ENCODE data around the gene TBCEL.

TBCEL gene

GRCh38 chr11:121067026-121067425 is 43.1 kb downstream of the TBCEL start:
- no peak for DNase-seq

DNA sequence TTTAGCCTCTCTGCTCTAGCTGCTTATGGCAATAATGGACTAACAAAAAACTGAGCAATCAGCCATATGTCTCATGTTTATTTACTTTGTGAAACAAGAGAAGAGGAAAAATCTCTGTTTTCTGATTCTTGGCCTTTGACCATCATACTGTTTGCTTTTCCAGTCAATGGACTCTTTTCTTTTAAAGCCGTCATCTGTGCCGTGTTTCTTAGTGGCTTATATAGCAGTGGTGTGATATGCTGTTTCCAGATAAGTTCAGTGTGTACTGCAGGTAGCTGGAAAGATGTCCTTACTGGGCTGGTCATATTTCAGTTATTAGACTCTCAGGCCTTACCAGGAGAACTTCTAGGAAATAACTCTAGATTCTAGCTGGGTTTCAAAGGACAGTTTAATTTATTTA is 43.6 kb downstream of the TBCEL start:
- no peak for DNase-seq

GRCh38 chr11:121067962-121068647 is 44.2 kb downstream of the TBCEL start:
- no peak for DNase-seq

DNA sequence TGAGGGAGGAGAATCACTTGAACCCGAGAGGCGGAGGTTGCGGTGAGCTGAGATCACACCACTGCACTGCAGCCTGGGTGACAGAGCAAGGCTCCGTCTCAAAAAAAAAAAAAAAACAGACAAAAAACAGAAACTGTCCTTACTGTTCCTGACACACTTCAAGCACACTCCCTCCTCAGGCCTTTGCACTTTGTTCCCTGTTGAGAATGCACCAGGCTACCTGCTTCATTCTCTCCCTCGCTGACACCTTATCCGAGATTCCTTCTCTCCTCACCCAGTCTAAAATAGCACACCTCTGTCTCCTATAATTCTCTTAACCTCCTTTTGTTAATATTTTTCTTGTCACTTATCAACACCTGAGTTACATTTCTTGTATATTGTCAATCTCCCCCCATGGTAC is 44.9 kb downstream of the TBCEL start:
- DNase-seq: no peak

DNA sequence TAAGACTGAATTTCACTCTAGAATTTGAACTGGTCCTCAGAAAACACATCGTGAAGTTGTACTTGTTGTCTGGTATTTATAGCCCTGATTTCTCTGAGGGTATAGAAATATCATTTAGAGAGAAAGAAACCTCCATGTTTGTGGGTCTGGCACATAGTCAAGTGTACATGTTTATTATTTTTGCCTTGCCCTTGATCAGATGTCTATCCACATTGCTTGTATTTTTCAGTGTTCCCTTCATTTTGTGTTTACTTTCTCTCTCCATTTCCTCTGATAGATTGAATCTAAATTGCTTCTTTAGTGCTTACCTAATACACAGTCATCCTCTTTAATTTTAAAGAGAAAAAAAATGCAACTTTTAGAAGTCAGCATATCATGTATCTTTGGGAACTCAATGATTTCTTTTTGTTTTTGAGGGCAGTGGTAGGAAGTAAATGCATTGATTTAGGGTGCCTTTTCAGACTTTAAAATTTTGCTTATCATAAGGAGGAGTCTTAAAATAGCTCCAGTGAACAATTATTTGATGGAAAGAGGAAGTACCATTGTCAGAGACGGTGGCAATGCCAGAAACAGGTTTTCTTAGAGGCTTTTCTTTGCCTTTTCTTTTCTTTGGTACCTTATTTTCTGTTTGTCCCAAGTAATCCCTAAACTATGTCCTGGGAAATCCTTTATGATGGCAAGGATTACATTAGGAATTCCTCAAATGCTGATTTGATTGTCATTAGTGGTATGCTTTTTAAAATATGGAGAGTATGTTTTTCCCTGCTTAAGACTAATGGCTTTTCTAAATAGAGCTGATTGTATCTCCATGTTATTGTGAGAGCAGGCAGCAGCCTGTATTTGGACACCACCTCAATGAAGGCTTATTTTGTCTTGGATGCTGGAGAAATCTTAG is 47.3 kb downstream of the TBCEL start:
- DNase-seq: no peak

DNA sequence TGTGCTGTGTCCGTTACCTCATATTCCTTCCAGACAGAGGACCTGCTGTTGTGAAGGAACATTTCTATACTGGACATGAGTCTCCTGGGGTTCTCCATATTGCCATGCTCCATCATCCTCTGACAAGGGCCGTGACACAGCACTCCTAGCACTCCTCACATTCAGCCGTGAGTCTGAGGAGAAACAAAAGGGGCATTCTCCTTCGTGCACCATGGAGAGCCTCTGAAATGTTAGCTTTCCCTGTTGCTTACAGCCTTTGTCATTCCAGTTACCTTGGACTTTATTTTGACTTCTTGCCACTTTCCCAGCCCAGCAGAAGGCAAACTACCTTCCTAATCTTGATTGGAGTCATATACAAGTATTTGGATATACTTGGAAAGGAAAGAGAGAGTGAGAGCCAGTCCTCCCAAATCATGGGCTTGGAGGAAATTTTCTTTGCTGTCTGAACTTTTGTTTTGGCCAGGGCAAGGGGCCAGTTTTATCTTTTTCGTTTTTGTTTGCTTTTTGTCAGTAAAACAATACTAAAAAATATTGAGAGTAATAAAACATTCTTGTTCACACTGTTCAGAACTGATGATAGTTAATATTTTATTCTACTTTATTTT is 48.0 kb downstream of the TBCEL start:
- DNase-seq: no peak

GRCh38 chr11:121081321-121081720 is 57.4 kb downstream of the TBCEL start:
- no peak for DNase-seq

- DNase-seq: no peak
These were observed 58.3 kb downstream of the TBCEL start for GRCh38 chr11:121082219-121082618.

- DNase-seq: no peak
These were observed 58.8 kb downstream of the TBCEL start for GRCh38 chr11:121082670-121083069.

- no peak for DNase-seq
These were observed 63.0 kb downstream of the TBCEL start for GRCh38 chr11:121086866-121087265.

DNA sequence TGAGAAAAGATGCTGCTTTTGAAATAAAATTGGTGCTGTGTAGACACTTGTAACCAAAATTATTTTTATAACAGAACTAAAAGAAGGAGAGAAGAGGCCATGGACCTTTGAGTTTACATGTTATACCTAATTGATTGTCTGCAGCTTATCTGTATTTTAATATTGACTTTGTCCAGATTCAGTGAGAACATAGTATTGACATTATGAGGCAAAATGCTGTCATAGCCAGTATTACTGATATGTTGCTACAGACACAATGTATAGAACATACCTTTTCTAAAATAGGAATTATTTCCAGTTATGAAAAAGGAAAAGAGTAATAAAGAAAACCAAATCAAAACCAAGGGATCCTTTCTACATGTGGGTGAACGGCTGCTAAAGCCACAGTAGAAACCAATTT is 65.7 kb downstream of the TBCEL start:
- no peak for DNase-seq

DNA sequence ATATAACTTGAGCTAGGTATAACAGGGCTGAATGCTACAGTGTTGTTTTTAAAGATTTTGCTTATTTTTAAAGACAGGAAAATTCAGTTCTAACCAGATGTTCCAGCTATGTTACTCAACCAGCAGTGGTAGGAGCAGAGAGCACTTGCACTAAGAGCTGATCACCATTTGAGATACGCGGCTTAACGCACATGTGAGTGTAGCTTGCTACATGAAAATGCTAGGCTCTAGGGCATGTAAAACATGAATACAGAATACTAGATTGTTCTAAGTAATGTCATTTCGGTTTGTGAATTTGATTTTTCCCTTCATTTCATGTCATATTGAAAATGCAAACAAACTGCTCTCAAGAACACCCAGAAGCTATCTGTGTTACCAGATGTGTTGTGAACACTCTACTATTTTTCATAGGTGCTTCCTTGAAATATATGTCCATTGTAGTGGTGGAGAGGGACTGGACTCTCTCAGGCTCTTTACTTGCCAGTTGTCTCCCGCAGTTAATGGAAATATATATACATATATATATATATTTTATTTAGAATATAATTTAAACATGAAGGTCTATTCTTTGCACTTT is 66.3 kb downstream of the TBCEL start:
- no peak for DNase-seq

- peak; percentile 3 for DNase-seq
These were observed 67.7 kb downstream of the TBCEL start for GRCh38 chr11:121091492-121092152.

GRCh38 chr11:121095561-121095960 is 71.7 kb downstream of the TBCEL start:
- no peak for DNase-seq

DNA sequence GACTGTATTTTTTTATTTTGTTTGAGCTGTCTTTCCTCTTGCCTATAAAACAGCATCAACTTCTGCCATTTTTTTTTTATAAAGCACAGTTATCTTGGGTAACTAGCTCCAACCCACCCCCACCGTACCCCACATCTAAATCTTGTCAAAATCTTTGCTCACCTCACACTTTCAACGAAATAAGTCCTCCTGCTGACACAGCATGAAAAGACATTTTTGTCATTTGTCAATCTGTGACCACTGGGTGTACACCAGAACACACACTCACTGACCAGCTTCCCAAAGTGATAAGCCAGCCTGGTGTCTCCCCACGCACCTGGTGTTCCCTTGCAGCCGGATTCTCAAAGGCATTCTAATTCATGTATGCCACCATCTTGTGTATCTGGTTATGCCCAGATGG is 75.5 kb downstream of the TBCEL start:
- DNase-seq: no peak

DNA sequence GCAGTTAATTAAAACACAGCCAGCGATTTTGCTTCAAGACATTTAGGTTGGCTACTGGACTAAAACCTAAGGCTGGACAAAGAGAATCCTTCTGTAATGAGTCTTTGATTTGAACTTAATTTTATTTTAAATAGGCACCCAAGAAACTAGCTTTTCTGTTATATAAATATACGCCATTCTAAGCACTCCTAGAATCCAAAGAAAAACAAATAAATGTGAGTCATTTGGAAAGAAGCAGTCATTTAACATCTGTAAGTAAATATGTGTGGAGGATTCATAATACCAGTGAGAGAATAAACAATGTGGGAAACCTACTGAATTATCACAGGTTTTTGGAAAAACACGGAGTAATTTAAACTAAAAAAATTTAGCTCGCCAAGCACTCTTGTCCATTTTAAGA is 76.0 kb downstream of the TBCEL start:
- DNase-seq: no peak

GRCh38 chr11:121100943-121101342 is 77.0 kb downstream of the TBCEL start, which contains the start of gene TECTA:
Gene TECTA, plus strand, starts transcription at chr11:121101243. Its CDS starts 1,423 bp downstream, at chr11:121102666.
- DNase-seq: no peak

DNA sequence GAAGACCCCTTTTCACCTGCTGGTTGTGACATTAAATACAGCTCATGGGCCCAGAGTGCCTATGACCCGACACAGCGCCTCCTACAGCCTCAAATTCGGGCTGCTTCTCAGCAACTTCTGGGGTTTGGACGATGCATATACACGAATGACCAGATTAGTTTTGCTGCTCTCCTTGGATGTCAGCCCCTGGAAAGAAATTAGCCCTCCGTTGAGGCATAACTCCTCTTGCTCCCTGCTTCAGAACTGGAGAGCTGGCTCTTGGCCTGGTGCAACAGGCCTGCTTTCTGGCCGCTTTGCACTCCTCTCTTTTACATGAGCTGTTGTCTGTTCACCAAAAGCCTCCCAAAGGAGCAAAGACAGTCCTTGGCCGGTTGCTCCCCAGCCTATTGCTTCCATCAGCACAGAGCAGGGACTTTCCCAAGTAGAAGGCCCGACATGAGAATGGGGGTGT is 80.4 kb downstream of the TBCEL start:
- DNase-seq: no peak

DNA sequence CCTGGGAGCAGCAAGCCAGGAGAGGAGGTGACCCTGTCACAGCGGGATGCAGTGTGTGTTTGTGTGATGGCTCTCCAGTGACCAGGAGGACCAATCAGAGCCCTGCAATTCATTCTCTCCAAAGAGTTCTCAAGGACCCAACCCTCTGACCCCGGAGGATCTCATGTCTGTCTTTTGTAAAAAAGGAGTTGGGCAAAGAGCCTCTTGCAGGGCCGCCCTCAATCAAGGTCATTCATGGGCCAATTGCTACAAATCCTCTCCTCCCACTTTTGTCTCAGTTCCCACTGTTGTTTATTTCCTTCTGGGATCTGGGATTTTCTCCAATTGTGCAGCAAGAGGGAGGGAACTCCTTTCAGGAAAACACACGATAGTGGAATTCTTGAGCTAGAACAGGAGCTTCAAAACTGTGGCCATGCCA is 81.2 kb downstream of the TBCEL start:
- DNase-seq: no peak

- no peak for DNase-seq
These were observed 81.7 kb downstream of the TBCEL start for GRCh38 chr11:121105481-121106195.

DNA sequence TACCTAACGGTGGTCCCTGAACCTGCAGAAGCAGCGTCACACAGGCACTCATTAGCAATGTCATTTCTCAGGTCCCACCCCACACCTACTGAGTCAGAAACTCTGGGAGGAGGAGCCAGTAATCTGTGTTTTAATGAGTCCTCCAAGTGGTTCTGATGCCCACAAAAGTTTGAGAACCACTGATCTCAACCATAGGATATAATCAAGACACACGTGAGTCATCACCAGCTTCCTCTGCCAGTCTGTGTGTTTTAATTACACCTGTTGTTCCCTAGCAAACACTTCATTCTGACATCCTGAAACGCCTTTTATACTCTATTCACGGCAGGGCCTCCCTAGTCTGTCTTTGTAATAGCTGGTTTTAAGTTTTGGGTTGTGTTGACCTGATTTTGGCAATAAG is 82.9 kb downstream of the TBCEL start:
- peak; percentile 5 for DNase-seq

DNA sequence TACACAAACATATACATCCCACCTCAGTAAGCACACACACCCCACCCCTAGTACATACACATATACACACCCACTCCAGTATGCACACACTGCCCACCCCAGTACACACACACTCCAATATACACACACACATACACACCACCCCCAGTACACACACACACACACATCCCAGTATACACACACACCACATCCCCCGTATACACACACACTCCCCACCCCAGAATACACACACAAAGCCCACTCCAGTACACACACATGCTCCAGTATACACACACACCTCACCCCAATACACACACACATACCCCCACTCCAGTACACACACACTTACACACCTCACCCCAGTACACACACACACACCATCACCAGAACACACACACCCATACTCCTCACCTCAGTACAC is 84.5 kb downstream of the TBCEL start:
- no peak for DNase-seq

Measured in activated CD4-positive, alpha-beta T cell treated with anti-CD3 and anti-CD28 coated beads, Interleukin-2, amount 50 U/mL, for 16 hours (primary cell).